CD4-positive, alpha-beta T cell treated with Interleukin-15 for 1 hour (primary cell): ENCODE measurements around the gene CCDC68.

Experiments
- DNase-seq: peaks from one replicate; pipeline ENCODE4 v3.0.0-alpha.2; 2020

The CCDC68 gene

DNA sequence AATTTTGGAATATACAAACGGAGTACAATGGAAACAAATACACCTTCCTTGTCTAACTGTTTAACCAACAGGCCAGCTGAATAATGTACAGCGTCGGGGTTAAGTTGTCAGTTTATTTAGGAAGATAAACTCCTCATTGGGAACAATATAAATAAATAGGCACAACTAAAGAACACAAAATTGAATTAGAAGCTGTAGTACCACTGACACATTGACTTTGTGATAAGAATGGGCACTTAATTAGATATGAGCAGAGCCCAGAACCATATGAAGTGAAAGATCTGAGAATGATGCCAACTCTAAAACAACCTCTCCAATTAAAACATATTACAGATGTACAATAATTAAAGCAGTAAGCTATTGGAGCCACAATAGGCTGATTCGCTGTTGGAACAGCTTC lies 44.4 kb downstream of the CCDC68 start:
- no peak for DNase-seq

GRCh38 chr18:54911551-54911950 lies 47.7 kb downstream of the CCDC68 start:
- no peak for DNase-seq

GRCh38 chr18:54910161-54910919 lies 48.9 kb downstream of the CCDC68 start:
- DNase-seq: no peak

GRCh38 chr18:54909538-54909937 lies 49.7 kb downstream of the CCDC68 start:
- no peak for DNase-seq

DNA sequence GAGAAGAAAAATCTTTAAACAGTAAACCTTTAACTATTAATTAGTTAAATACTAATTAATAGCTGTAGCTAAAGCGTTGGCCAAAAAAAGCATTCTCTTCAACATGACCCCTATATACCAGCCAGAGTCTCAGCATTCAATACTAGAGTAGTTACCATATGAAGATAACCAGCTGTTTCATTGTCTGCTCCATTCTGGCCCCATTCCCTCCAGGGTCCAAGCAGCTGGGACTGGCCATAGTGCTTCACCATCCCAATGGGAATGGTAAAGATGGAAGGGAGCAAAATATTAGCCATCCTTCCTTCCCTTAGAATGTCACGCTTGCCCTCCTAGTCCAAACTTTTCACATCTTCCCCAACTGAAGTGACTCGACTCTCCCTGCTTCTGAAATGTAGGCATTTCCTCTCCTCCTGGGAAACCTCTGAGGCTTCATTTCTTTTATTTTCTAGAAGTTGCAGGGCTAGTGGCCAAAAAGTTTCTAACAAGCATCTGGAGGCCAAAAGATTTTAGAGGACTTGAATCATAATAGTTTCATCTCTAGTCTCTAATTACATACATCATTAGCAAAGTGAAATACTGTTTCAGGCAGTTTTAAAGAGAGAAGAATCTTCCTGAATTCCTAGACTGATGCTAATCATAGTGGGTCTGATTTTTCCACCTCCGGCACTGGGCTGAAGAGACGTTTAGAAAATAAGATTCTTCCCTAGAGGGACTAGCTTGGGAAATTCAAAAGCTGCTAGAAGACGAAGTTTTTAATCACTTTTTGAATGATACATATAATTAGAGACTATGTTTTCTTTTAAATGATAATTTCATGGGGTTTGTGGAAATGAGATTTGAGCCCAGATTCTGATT lies 52.7 kb downstream of the CCDC68 start:
- no peak for DNase-seq

DNA sequence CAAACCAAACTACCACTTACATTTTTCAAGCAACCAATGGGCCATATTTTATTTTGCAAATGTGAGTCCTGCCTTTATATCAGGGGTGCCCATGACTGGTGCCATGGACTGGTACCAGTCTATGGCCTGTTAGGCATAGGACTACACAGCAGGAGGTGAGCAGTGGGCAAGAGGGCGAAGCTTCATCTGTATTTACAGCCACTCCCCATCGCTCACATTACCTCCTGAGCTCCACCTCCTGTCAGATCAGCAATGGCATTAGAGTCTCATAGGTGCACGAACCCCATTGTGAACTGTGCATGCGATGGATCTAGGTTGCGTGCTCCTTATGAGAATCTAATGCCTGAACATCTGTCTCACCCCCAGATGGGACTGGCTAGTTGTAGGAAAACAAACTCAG lies 53.6 kb downstream of the CCDC68 start:
- DNase-seq: no peak

GRCh38 chr18:54904581-54904980 lies 54.7 kb downstream of the CCDC68 start:
- DNase-seq: no peak

GRCh38 chr18:54900290-54900689 lies 59.0 kb downstream of the CCDC68 start:
- DNase-seq: no peak

GRCh38 chr18:54899500-54899899 lies 59.8 kb downstream of the CCDC68 start:
- DNase-seq: no peak

DNA sequence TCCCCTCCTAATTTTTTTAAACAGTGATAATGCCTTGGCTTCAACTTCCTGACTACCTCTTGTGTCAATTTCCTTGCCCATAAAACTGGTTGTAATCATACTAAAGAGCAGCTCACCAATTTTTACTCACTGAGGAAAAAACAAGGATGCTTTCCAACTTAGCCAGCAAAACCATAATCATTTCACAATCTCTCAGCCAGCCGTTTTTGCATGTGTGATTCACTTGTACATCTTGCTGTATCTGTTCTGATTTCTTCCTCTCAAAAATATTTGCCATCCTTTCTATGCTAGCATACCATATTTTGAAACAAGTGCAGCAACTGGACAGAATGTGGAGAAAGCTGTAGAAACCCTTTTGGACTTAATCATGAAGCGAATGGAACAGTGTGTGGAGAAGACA lies 70.3 kb downstream of the CCDC68 start:
- no peak for DNase-seq

GRCh38 chr18:54888378-54888777 lies 70.9 kb downstream of the CCDC68 start:
- DNase-seq: no peak

- DNase-seq: no peak
These were observed 75.3 kb downstream of the CCDC68 start for GRCh38 chr18:54883816-54884604.

GRCh38 chr18:54882318-54882717 lies 76.9 kb downstream of the CCDC68 start:
- DNase-seq: no peak

DNA sequence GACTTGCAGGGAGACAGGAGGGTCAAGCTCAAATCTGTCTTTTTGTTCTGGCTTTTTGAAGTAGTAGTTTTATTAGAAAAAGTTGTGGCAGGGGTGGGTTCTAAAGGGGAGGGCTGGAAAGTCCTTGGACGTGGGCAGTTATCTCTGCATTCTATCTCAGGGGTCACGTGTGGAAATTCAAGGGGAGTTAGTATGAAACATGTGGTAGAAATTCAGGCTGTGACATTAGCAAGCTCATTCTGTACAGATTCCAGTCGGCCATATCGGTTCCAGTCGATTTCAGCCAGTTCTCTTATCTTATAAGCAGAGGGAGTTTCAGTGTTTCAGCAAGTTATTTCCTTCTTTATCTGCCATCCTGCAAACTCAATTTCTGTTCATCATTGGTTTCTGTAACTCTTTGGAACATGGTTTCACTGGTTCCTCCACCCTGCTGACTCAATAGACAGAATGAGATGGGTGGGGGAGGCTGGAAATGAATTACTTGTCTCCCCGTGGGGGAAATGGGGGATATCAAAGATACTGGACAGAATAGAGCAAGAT lies 78.0 kb downstream of the CCDC68 start:
- DNase-seq: no peak

- no peak for DNase-seq
These were observed 78.7 kb downstream of the CCDC68 start for GRCh38 chr18:54880395-54881105.

DNA sequence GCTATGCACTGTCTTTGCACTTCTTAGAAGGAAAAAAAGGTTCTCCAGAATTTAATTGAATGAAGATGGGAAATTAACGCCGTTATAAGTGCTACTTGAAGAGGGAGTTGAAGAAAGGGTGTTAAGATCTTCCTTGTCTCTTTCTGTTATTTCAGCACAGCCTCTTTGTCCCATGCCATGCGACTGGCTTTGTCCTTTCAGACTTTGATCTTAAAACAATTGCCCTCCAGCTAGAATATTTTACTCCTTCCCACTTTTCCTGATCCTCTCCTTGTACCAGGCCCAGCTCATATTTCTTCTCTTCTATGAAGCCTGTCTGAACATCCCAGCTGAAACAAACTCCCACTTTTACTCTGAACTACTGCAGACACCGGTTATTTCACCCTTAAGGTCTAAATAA lies 79.6 kb downstream of the CCDC68 start:
- DNase-seq: no peak

- DNase-seq: no peak
These were observed 80.5 kb downstream of the CCDC68 start for GRCh38 chr18:54878659-54879358.

DNA sequence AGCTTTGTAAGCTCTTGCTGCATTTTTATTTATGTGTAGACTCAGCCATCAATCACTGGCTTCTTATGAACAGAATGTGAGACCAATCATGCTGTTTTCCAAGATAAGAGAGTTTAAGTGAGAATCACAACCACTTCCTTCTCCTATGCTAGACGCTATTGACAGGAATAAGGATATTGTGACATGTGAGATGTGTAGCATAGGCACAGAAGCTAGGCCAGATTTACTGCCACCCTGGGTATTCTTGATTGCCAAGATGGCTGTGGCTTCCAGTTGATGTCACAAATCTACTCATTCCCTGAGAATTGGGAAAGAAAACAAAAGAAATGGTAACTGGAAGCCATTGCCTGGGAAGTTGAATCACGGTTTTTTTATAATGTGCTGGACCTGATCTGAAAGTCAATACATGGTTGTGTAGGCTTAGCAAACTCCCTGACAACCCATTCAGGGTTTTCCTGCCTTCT lies 81.1 kb downstream of the CCDC68 start:
- DNase-seq: no peak

- no peak for DNase-seq
These were observed 82.2 kb downstream of the CCDC68 start for GRCh38 chr18:54877076-54877475.

DNA sequence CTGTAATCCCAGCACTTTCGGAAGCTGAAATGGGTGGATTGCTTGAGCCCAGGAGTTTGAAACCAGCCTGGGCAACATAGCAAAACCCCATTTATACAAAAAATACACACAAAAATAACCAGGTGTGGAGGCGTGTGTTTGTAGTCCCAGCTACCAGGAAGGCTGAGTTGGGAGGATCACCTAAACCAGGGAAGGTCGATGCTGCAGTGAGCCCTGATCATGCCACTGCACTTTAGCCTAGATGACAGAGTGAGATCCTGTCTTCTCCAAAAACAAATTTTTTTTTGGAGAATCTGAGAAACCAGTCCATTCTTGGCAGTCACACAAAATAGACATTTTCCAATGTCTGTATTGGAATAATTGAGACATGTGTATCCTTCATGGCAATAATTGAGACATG lies 84.2 kb downstream of the CCDC68 start:
- DNase-seq: no peak

DNA sequence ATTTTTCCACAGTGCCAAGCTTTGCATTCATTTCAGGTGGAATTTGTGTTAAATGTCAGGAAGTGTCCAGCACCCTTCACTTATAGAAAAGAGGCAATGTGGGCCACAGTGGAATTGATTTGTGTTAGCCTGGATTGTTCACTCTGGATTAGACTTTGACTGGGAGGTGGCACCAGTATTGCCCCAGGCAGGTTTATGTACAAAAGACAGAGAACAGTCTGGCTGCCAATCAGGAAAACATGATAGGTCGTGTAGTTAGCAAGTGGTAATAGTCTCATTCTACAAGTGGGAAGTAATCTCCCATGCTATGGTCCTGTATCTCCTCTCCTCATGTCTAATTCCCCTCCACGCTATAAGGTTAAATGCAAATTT lies 85.4 kb downstream of the CCDC68 start:
- DNase-seq: no peak

DNA sequence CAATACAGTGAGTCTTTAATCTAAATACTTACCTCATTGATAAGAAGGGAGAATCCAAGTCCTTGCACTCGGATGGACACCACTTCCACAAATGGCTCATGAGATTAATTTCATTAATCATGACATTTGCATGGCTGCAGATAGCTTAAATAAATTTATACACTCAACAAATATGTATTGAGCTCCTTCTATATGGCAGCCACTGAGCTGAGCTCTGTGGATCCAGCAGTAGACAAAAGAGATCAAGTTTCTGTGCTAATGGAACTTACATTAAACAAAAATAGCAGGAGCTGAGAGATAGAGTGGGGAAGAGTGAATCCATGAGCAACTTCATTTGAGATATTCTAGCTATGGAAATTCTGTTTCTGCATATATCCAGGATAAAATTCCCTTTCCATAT lies 86.6 kb downstream of the CCDC68 start:
- DNase-seq: no peak
